ENCODE measurements around the gene PPP1R14B.

GRCh38 chr11:64254326-64254725, 7.6 kb upstream of the PPP1R14B start:
- TF ChIP-seq, protein P1, sequence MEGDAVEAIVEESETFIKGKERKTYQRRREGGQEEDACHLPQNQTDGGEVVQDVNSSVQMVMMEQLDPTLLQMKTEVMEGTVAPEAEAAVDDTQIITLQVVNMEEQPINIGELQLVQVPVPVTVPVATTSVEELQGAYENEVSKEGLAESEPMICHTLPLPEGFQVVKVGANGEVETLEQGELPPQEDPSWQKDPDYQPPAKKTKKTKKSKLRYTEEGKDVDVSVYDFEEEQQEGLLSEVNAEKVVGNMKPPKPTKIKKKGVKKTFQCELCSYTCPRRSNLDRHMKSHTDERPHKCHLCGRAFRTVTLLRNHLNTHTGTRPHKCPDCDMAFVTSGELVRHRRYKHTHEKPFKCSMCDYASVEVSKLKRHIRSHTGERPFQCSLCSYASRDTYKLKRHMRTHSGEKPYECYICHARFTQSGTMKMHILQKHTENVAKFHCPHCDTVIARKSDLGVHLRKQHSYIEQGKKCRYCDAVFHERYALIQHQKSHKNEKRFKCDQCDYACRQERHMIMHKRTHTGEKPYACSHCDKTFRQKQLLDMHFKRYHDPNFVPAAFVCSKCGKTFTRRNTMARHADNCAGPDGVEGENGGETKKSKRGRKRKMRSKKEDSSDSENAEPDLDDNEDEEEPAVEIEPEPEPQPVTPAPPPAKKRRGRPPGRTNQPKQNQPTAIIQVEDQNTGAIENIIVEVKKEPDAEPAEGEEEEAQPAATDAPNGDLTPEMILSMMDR (IDR thresholded peaks at IDR 0.05; ENCODE audit: extremely low read depth in 1 of 2, insufficient read depth in 1 of 2, low read depth in 1 of 2, low read length in 2 of 2): no peak
- TF ChIP-seq, protein P2, sequence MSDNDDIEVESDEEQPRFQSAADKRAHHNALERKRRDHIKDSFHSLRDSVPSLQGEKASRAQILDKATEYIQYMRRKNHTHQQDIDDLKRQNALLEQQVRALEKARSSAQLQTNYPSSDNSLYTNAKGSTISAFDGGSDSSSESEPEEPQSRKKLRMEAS (IDR thresholded peaks at IDR 0.05; ENCODE audit: insufficient read depth, insufficient read length): no peak
- TF ChIP-seq POLR2A (IDR thresholded peaks at IDR 0.05; ENCODE audit: low read depth, low read length) (no peak), EZH2 (IDR thresholded peaks at IDR 0.05; ENCODE audit: borderline replicate concordance, low read depth, low read length, severe bottlenecking) (no peak), FOS (IDR thresholded peaks at IDR 0.05; ENCODE audit: borderline replicate concordance, insufficient read depth, low read length) (no peak), POLR2AphosphoS5 (IDR thresholded peaks at IDR 0.05; ENCODE audit: insufficient read depth, low read depth, low read length) (no peak), MYC (IDR thresholded peaks at IDR 0.05; ENCODE audit: low read depth, low read length) (no peak), GATA2 (IDR thresholded peaks at IDR 0.05; ENCODE audit: insufficient read depth, insufficient read length, low read depth, low read length) (no peak), JUN (IDR thresholded peaks at IDR 0.05; ENCODE audit: borderline replicate concordance, insufficient read depth, insufficient read length, low read depth) (no peak)
